HepG2 (cell line): ENCODE data around the gene SEMA4A. TPM values are rescaled to one million over a fixed set of nuclear protein-coding genes. Genes with fewer than 3 reads are reported as not detected.

Source experiments
- ATAC-seq: fragments of 200-7000 bp; cut with Tn5 transposase; 3 replicates; pipeline ENCODE4 v1.9.1; 2020; ENCODE audit warnings: mild to moderate bottlenecking, moderate library complexity
- BruUV-seq: library from RNA; stranded (reverse); fragments of 400-500 nt; replicated peaks from 2 replicates; lab custom pipeline; 2021; lab: Mats Ljungman, UMichigan
- CTCF ChIA-PET: fragments of 300-600 bp; formaldehyde crosslinking; extraction: SDS; loops from one replicate; lab custom pipeline; 2021; ENCODE audit warnings: low total read pairs, inconsistent platforms, low intra/inter-chr PET ratio; lab: Yijun Ruan, JAX
- POLR2A ChIA-PET: fragments of 350-600 bp; sonication (Branson Sonifier 250); formaldehyde crosslinking; loops from one replicate; lab custom pipeline; 2020; ENCODE audit warnings: antibody characterized with exemption, inconsistent platforms; lab: Yijun Ruan, JAX
- DNase-seq: peaks from one replicate; pipeline ENCODE4 v3.0.0-alpha.2; 2015; ENCODE audit warnings: low spot score
- FAIRE-seq: peaks from 3 replicates; lab custom pipeline; 2011; peaks lifted over from hg19 to GRCh38; lab: Jason Lieb, UNC
- H2AFZ ChIP-seq: one replicate; pipeline ENCODE4 v1.6.1; 2011; ENCODE audit warnings: low read length, inconsistent platforms
- H3K27ac ChIP-seq: fragments of 300-600 bp; 3 replicates; pipeline ENCODE4 v1.8.0; 2011; ENCODE audit warnings: mixed run types, mild to moderate bottlenecking, mixed read lengths, low read length, inconsistent platforms; ENCODE audit not compliant: insufficient read depth; ENCODE audit errors: extremely low read length
- H3K27me3 ChIP-seq, 2 experiments: fragments of 200-600 bp in 1 of 2; 2 replicates in 1 of 2; 3 replicates in 1 of 2; pipeline versions ENCODE4 v1.6.0 to v1.8.0; 2011; ENCODE audit warnings: low read length in 2 of 2, mild to moderate bottlenecking in 2 of 2, moderate library complexity in 2 of 2, inconsistent platforms in 1 of 2; ENCODE audit not compliant: insufficient read depth in 2 of 2, control insufficient read depth in 1 of 2
- H3K36me3 ChIP-seq, 2 experiments: fragments of 200-600 bp in 1 of 2; replicated peaks in 1 of 2; 2 replicates in 1 of 2; 3 replicates in 1 of 2; pipeline versions ENCODE4 v1.5.1 to v1.8.0; 2011; ENCODE audit warnings: low read length in 2 of 2, inconsistent platforms in 1 of 2; ENCODE audit not compliant: insufficient read depth in 2 of 2, control insufficient read depth in 1 of 2
- H3K4me1 ChIP-seq: 2 replicates; pipeline ENCODE4 v1.5.1; 2012; ENCODE audit warnings: low read length, inconsistent platforms; ENCODE audit not compliant: insufficient read depth
- H3K4me2 ChIP-seq: 2 replicates; pipeline ENCODE4 v1.6.0; 2011; ENCODE audit warnings: low read depth, low read length, inconsistent platforms
- H3K4me3 ChIP-seq, 3 experiments: fragments of 200-600 bp in 1 of 3; sonication (generic), shearing (Covaris generic) in 1 of 3; replicated peaks in 1 of 3; 2 replicates each; pipeline ENCODE4 v1.5.1; 2011 to 2016; ENCODE audit warnings: low read length in 3 of 3, inconsistent platforms in 2 of 3, low read depth in 2 of 3, mild to moderate bottlenecking in 2 of 3, control low read depth in 1 of 3, mixed read lengths in 1 of 3; ENCODE audit not compliant: insufficient read depth in 1 of 3
- H3K79me2 ChIP-seq: one replicate; pipeline ENCODE4 v1.6.1; 2011; ENCODE audit warnings: low read length, inconsistent platforms; ENCODE audit not compliant: insufficient read depth
- H3K9ac ChIP-seq: 2 replicates; pipeline ENCODE4 v1.6.0; 2011; ENCODE audit warnings: mild to moderate bottlenecking, low read depth, low read length, inconsistent platforms; ENCODE audit not compliant: insufficient read depth
- H3K9me3 ChIP-seq: 2 replicates; pipeline ENCODE4 v1.5.1; 2012; ENCODE audit warnings: mild to moderate bottlenecking, low read length
- H4K20me1 ChIP-seq: 2 replicates; pipeline ENCODE4 v1.6.0; 2011; ENCODE audit warnings: inconsistent platforms, mild to moderate bottlenecking, low read length, moderate library complexity; ENCODE audit not compliant: insufficient read depth
- CHD4 ChIP-seq: fragments of 200-600 bp; sonication (generic); IDR thresholded peaks from 2 replicates; pipeline ENCODE4 v1.7.0; 2017; ENCODE audit warnings: mild to moderate bottlenecking, low read length, borderline replicate concordance
- FOXA3 ChIP-seq: IDR thresholded peaks from 2 replicates; pipeline ENCODE4 v1.6.1; 2016; ENCODE audit warnings: missing genetic modification reagents, missing compliant biosample characterization
- HNRNPUL1 ChIP-seq: fragments of 200-400 bp; formaldehyde crosslinking; IDR thresholded peaks from 2 replicates; pipeline ENCODE4 v1.6.1; 2017; ENCODE audit warnings: low read depth, mild to moderate bottlenecking, low read length, moderate library complexity
- KDM1A ChIP-seq: IDR thresholded peaks from 2 replicates; pipeline ENCODE4 v1.6.1; 2016; ENCODE audit warnings: missing compliant biosample characterization
- MEIS1 ChIP-seq: sonication (generic); formaldehyde crosslinking; IDR thresholded peaks from 2 replicates; pipeline ENCODE4 v1.9.0; 2021; ENCODE audit warnings: mild to moderate bottlenecking, missing genetic modification reagents, moderate library complexity, borderline replicate concordance
- NBN ChIP-seq: fragments of 450-650 bp; conservative IDR thresholded peaks from 2 replicates; pipeline ENCODE4 v1.6.1; 2017
- PHF20 ChIP-seq: sonication (generic); formaldehyde crosslinking; IDR thresholded peaks from 2 replicates; pipeline ENCODE4 v1.5.0; 2020; ENCODE audit warnings: mild to moderate bottlenecking, missing genetic modification reagents
- RBFOX2 ChIP-seq: fragments of 200-400 bp; formaldehyde crosslinking; IDR thresholded peaks from 2 replicates; pipeline ENCODE4 v1.6.1; 2017; ENCODE audit warnings: low read depth, mild to moderate bottlenecking, low read length
- SMAD3 ChIP-seq: sonication (generic); formaldehyde crosslinking; IDR thresholded peaks from 2 replicates; pipeline ENCODE4 v1.4.0; 2020; ENCODE audit warnings: missing genetic modification reagents
- ZMYM3 ChIP-seq: sonication (generic); formaldehyde crosslinking; IDR thresholded peaks from 2 replicates; pipeline ENCODE4 v1.5.1; 2020; ENCODE audit warnings: mild to moderate bottlenecking, missing genetic modification reagents
- ZNF225 ChIP-seq: sonication (generic); formaldehyde crosslinking; IDR thresholded peaks from 2 replicates; pipeline ENCODE4 v1.4.0; 2020; ENCODE audit warnings: mild to moderate bottlenecking, missing genetic modification reagents
- ZNF629 ChIP-seq: sonication (generic); formaldehyde crosslinking; conservative IDR thresholded peaks from 2 replicates; pipeline ENCODE4 v1.5.0; 2020; ENCODE audit warnings: missing genetic modification reagents
- WGBS: methylation state at CpG from one replicate; pipeline ENCODE4 v1.1.6; 2017; ENCODE audit warnings: low lambda C conversion rate; 5-methylcytosine and 5-hydroxymethylcytosine counted together
- in situ Hi-C: cut with HindIII; loops from 2 replicates; pipeline ENCODE4 v1.10.0; 2017; ENCODE audit warnings: low pct_unique_long_range_greater_than_20kb; ENCODE audit not compliant: extremely low pct_ligation_motif_present
- intact Hi-C: fragments of 100-400 bp; cut with micrococcal nuclease; formaldehyde crosslinking; loops from one replicate; pipeline ENCODE4 v1.10.0; 2022; ENCODE audit not compliant: unreplicated experiment
- polyA plus RNA-seq, 8 experiments: library from polyadenylated mRNA; depleted of rRNA in 3 of 8; stranded (reverse) in 7 of 8; unstranded in 1 of 8; fragments of >200 nt; fragmentation: Illumina TruSeq in 4 of 8; extraction: Trizol in 4 of 8; gene quantifications; 2 replicates each; pipeline versions ENCODE4 v1.2.1 to v1.2.3, GENCODE V29; 2011 to 2016; ENCODE audit warnings: low read depth in 4 of 8, missing spikeins in 1 of 8, mixed read lengths in 1 of 8; ENCODE audit not compliant: insufficient read depth in 1 of 8
- total RNA-seq, 5 experiments: library from RNA; depleted of rRNA; stranded (reverse); fragments of >200 nt; fragmentation: Illumina TruSeq; extraction: Trizol; gene quantifications; 2 replicates each; pipeline ENCODE4 v1.2.3, GENCODE V29; 2016; ENCODE audit warnings: low read depth in 1 of 5

The SEMA4A gene
- total and polyA plus RNA-seq, 2 of the 13 experiments (the other 11 are each of a cell fraction or from before 2014, with no cell fraction given) = 0.09 to 0.20 TPM

DNA sequence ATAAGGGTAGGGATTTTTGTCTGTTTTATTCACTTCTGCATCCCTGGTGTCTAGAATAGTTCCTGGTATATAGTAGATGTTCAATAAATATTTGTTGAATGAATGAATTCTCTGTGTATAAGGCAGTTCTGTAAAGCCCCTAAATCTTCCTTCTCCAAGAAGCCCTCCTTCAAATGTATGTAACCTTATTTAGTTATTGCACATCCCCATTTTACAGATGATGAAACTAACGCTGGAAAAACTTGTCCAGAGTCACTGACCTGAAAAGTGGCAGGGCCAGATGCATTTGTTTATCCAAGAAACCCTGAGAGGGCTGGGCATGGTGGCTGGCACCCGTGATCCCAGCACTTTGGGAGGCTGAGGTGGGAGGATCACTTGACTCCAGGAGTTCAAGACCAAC lies 43.1 kb upstream of the SEMA4A start:
- peaks cover 1% of the 10 kb centered on the region; the same call in 1 of the 2 replicates for H4K20me1 ChIP-seq
- intact Hi-C loops (no loop called here), in situ Hi-C loops (no loop called here)
- DNase-seq (no peak), ATAC-seq (no peak), FAIRE-seq (no peak)
- H3K9me3 ChIP-seq = no peaks in the 10 kb centered on the region
- ChIA-PET POLR2A (no interaction called here), CTCF (no interaction called here)
- WGBS = 19% methylated on average over 2 of the region's 2 CpGs
- H3K9ac ChIP-seq = no peak overlapping the region
- no peaks in the 10 kb centered on the region for H3K36me3 ChIP-seq
- no peak overlapping the region for H2AFZ ChIP-seq
- no peak overlapping the region for H3K4me3 ChIP-seq
- peaks cover 73% of the 10 kb centered on the region for H3K4me1 ChIP-seq
- BruUV-seq = no TSS peak
- TF ChIP-seq FOXA3 (CRISPR knock-in tag) (no peak), ZNF629 (CRISPR knock-in tag) (peak; percentile 59; the same call in 1 of the 2 replicates)
- H3K79me2 ChIP-seq = peaks cover 6% of the 10 kb centered on the region
- no peak overlapping the region for H3K27ac ChIP-seq
- H3K4me2 ChIP-seq = no peak overlapping the region
- peaks cover 0 to 8% of the 10 kb centered on the region in 2 experiments; a peak in 1 of 5 replicates for H3K27me3 ChIP-seq

DNA sequence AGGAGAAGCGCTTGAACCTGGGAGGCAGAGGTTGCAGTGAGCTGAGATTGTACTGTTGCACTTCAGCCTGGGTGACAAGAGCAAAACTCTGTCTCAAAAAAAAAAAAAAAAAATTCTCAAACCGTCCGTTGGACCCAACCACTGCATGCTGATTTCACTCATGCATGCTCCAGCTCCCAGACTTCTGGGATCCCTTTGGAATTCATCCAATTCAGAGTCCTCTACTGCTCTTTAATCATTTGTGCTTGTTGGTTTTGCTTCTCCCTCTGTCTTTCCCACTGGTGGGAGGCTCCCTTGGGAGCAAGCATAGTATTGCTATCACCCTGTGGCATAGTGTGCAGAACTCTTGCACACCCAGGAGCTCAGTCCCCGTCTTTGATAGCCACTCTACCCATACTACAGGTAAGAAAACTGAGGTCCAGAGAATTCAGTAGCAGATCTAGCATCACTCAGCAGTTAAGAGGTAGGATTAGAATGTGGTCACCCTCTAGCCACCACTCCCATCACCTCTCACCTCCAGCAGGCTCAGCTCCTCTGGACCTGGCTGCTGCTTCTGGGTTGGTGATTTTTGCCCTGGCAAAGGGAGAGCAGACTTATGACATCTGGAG lies 41.9 kb upstream of the SEMA4A start:
- in situ Hi-C loops = no loop called here
- H3K4me3 ChIP-seq = no peak overlapping the region
- TF ChIP-seq PHF20 (CRISPR knock-in tag) (no peak), KDM1A (0 out of 2 replicates have a peak, but pooled peaks have one; percentile 51), ZMYM3 (CRISPR knock-in tag) (peak; percentile 61; the same call in 1 of the 2 replicates), NBN (no peak), ZNF225 (no peak), CHD4 (peak; percentile 80; the same call in 1 of the 2 replicates), MEIS1 (no peak), SMAD3 (CRISPR knock-in tag) (no peak), HNRNPUL1 (no peak), ZNF629 (CRISPR knock-in tag) (peak; percentile 95), RBFOX2 (no peak)
- TF ChIP-seq, all 625 proteins: peak for 4
- no peak overlapping the region for H3K9ac ChIP-seq
- ChIA-PET POLR2A (interaction anchor here (4.6 to 6.1 kb wide), 2 partner anchors 12 to 17 kb away, joined by 34 to 90 read pairs; no protein-coding TSS in a partner anchor), CTCF (no interaction called here)
- no peak overlapping the region for H3K4me2 ChIP-seq
- 28% methylated on average over 4 of the region's 4 CpGs for whole genome bisulfite sequencing
- no TSS peak for BruUV-seq
- H3K9me3 ChIP-seq = no peaks in the 10 kb centered on the region
- no peak for DNase-seq
- ATAC-seq = no peak
- H3K36me3 ChIP-seq = no peaks in the 10 kb centered on the region
- H2AFZ ChIP-seq = no peak overlapping the region
- H3K79me2 ChIP-seq = peaks cover 18% of the 10 kb centered on the region
- FAIRE-seq = no peak
- intact Hi-C loops = no loop called here
- peaks cover 6% of the 10 kb centered on the region; the same call in 1 of the 2 replicates for H4K20me1 ChIP-seq
- peaks cover 67% of the 10 kb centered on the region for H3K4me1 ChIP-seq
- H3K27ac ChIP-seq = no peak overlapping the region
- peaks cover 0 to 8% of the 10 kb centered on the region in 2 experiments; a peak in 1 of 5 replicates for H3K27me3 ChIP-seq
